Cardiac muscle cell (in vitro differentiated cells and primary cell): Measurements from ENCODE around the gene FHIT. TPM values are rescaled to one million over a fixed set of nuclear protein-coding genes. Genes with fewer than 3 reads are reported as not detected.

Experiments
- DNase-seq, 2 donors: peaks; one replicate each; pipeline versions ENCODE4 v3.0.0 to v3.0.0-alpha.2; 2010 to 2017; ENCODE audit warnings: low read depth in 1 of 2, low spot score in 1 of 2
- H3K27ac ChIP-seq: fragments of 200-600 bp; sonication (generic); 2 replicates; pipeline ENCODE4 v1.5.1; 2016
- H3K27me3 ChIP-seq: fragments of 200-600 bp; sonication (generic); 2 replicates; pipeline ENCODE4 v1.6.0; 2016; ENCODE audit warnings: control low read depth
- H3K36me3 ChIP-seq: fragments of 200-600 bp; sonication (generic); 2 replicates; pipeline ENCODE4 v1.5.1; 2016; ENCODE audit warnings: control low read depth
- H3K4me1 ChIP-seq: fragments of 200-600 bp; sonication (generic); 2 replicates; pipeline ENCODE4 v1.8.1; 2017; ENCODE audit warnings: low read depth, mild to moderate bottlenecking, mixed run types
- H3K4me3 ChIP-seq: fragments of 200-600 bp; sonication (generic); 2 replicates; pipeline ENCODE4 v1.5.1; 2016; ENCODE audit warnings: mild to moderate bottlenecking
- H3K9me3 ChIP-seq: fragments of 200-600 bp; sonication (generic); 2 replicates; pipeline ENCODE4 v1.5.1; 2017; ENCODE audit warnings: low read depth, mild to moderate bottlenecking, control low read depth
- CTCF ChIP-seq: IDR thresholded peaks from 2 replicates; pipeline ENCODE4 v1.5.1; 2012; ENCODE audit warnings: low read depth, mild to moderate bottlenecking, low read length
- polyA plus RNA-seq: library from polyadenylated mRNA; unstranded; fragments of >200 nt; fragmentation: Nextera tagmentation; extraction: Ambion mirVana; gene quantifications from 2 replicates; pipeline ENCODE4 v1.2.1, GENCODE V29; 2016
- total RNA-seq: library from RNA; depleted of rRNA; stranded (reverse); fragments of >200 nt; gene quantifications from 2 replicates; pipeline ENCODE4 v1.2.3, GENCODE V29; 2016

FHIT gene
- total and polyA plus RNA-seq, 2 experiments from 2014 or later = 6.9 to 12.5 TPM

- no peaks in the 10 kb centered on the region for H3K36me3 ChIP-seq
- H3K27ac ChIP-seq = no peak overlapping the region
- H3K27me3 ChIP-seq = no peaks in the 10 kb centered on the region
- peaks cover 16% of the 10 kb centered on the region for H3K4me1 ChIP-seq
- H3K4me3 ChIP-seq = no peak overlapping the region
- peak in 1 of 2 donors; percentile 56 for DNase-seq
- H3K9me3 ChIP-seq = no peaks in the 10 kb centered on the region
- no peak for TF ChIP-seq CTCF
Observed at GRCh38 chr3:60755094-60755493, 496.2 kb downstream of the FHIT start.

DNA sequence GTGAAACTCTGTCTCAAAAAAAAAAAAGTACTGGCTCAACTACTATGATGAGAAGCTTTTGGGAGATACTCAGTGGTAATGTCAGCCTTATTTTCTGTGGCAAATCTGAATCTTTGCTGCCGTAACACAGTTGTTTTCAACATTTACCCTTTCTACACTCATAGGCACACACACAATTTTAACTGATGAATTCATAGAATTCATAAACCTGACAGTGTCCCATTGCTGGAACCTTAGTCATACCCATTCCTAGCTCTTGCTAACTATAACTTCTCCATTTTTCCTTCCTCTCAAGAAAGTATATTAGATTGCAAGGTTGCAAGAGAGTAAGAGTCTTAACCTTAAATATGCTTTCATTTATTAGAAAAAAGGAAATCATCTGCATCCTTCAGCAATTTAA, 496.6 kb downstream of the FHIT start:
- no peak for DNase-seq
- Histone ChIP-seq H3K36me3 (no peaks in the 10 kb centered on the region), H3K9me3 (no peaks in the 10 kb centered on the region), H3K27me3 (no peaks in the 10 kb centered on the region), H3K27ac (no peak overlapping the region), H3K4me1 (peaks cover 16% of the 10 kb centered on the region), H3K4me3 (no peak overlapping the region)
- no peak for TF ChIP-seq CTCF

DNA sequence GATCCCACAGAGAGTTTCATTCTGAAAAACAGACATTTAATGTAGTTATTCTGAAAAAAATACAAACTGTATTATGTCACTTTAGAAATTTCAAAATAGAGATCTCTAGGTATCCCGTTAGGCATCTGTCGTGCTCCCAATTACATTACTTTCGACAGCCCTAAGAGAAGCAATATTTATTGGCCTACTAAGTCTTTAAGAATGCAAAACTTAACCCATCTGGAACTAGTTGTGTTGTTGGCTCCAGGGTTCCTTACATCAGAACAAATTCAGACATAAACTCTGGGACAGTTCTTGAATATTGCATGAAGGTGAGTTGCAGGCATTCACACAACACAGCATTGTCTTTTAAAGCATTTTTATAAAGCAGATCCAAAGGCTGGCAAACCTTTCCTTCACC, 498.4 kb downstream of the FHIT start:
- Histone ChIP-seq H3K27me3 (no peaks in the 10 kb centered on the region), H3K9me3 (no peaks in the 10 kb centered on the region)

DNA sequence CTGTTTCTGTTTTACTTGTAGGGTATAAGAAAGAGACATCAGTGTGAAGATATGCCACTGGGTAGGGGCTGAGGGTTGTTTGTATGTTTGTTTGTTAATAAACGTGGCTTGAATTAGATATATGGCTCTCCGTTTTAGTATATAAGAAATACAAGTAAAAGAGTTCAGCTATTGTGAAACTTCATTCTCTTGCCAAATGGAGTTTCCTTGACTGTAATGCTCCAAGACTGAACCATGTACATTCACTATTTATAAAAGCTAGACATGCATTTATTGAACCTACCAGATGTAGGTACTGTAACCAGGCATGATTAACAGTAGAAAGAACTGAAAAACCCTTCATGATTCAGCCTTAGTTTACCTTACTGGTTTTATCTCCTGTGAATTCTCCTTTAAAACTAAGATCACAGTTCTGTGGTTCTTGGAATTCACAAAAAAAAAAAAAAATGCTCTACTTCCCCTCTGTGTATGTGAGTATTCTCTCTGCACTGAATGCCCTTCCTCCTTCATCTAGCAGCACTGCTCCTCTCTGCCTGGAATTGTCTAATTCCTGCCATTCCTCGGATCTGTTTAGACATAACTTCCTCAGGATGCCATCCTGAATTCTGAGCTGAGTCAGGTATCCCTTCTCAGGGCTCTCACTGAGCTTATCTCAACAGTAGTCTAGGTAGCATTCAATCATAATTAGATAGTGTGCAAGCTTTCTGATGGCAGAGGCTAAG, 504.4 kb downstream of the FHIT start:
- H3K36me3 ChIP-seq = no peaks in the 10 kb centered on the region
- H3K27me3 ChIP-seq = no peaks in the 10 kb centered on the region
- no peak for TF ChIP-seq CTCF
- no peaks in the 10 kb centered on the region for H3K4me1 ChIP-seq
- no peak for DNase-seq
- no peak overlapping the region for H3K4me3 ChIP-seq
- no peaks in the 10 kb centered on the region for H3K9me3 ChIP-seq
- H3K27ac ChIP-seq = no peak overlapping the region

More for the DNA sequence above, 498.4 kb downstream of the FHIT start:
- no peak for DNase-seq
- Histone ChIP-seq H3K4me3 (no peak overlapping the region), H3K36me3 (no peaks in the 10 kb centered on the region), H3K27ac (no peak overlapping the region), H3K4me1 (peaks cover 16% of the 10 kb centered on the region)
- TF ChIP-seq CTCF = no peak

- Histone ChIP-seq H3K27me3 (no peaks in the 10 kb centered on the region), H3K36me3 (no peaks in the 10 kb centered on the region), H3K27ac (no peak overlapping the region), H3K4me1 (no peaks in the 10 kb centered on the region), H3K4me3 (no peak overlapping the region), H3K9me3 (no peaks in the 10 kb centered on the region)
- TF ChIP-seq CTCF = no peak
- no peak for DNase-seq
Observed at GRCh38 chr3:60746043-60746638, 505.1 kb downstream of the FHIT start.
